DOHH2 (cell line): Measurements from ENCODE around the gene FTSJ3.

Source experiments
- CTCF ChIP-seq: fragments of 200-600 bp; sonication (generic); IDR thresholded peaks from one replicate; pipeline ENCODE4 v1.5.1; 2014; ENCODE audit warnings: antibody characterized with exemption, mild to moderate bottlenecking, low read depth, low read length; ENCODE audit not compliant: poor library complexity, severe bottlenecking
- EZH2phosphoT487 ChIP-seq: fragments of 200-600 bp; sonication (generic); IDR thresholded peaks from 2 replicates; pipeline ENCODE4 v1.6.1; 2017; ENCODE audit warnings: borderline replicate concordance, mild to moderate bottlenecking, antibody characterized with exemption, low read length, moderate library complexity, mixed read lengths

GRCh38 chr17:63804328-63804727 is 23.1 kb downstream of the FTSJ3 start:
- TF ChIP-seq CTCF (no peak), EZH2phosphoT487 (no peak)
